H9 (cell line): ENCODE data around the gene SYAP1. TPM values are rescaled to one million over a fixed set of nuclear protein-coding genes. Genes with fewer than 3 reads are reported as not detected.

Source experiments
- DNase-seq: peaks from one replicate; pipeline ENCODE4 v3.0.0-alpha.2; 2017
- H2AFZ ChIP-seq: one replicate; pipeline ENCODE4 v1.6.1; 2013; ENCODE audit warnings: mild to moderate bottlenecking, low read length, control low read depth, moderate library complexity
- H2AK5ac ChIP-seq: 2 replicates; pipeline ENCODE4 v1.6.1; 2013; ENCODE audit warnings: low read length, control low read depth, mixed read lengths; ENCODE audit not compliant: insufficient read length
- H2BK120ac ChIP-seq: one replicate; pipeline ENCODE4 v1.6.1; 2013; ENCODE audit warnings: low read depth, mild to moderate bottlenecking, low read length, control low read depth, inconsistent platforms; ENCODE audit not compliant: poor library complexity, severe bottlenecking
- H2BK12ac ChIP-seq: 2 replicates; pipeline ENCODE4 v1.6.1; 2013; ENCODE audit warnings: low read length, control low read depth, mixed read lengths, low read depth; ENCODE audit not compliant: insufficient read length
- H2BK15ac ChIP-seq: 2 replicates; pipeline ENCODE4 v1.6.1; 2013; ENCODE audit warnings: low read depth, low read length, control low read depth
- H2BK20ac ChIP-seq: one replicate; pipeline ENCODE4 v1.6.1; 2013; ENCODE audit warnings: low read depth, mild to moderate bottlenecking, low read length, control low read depth, inconsistent platforms; ENCODE audit not compliant: poor library complexity, severe bottlenecking
- H2BK5ac ChIP-seq: 2 replicates; pipeline ENCODE4 v1.6.1; 2013; ENCODE audit warnings: low read length, control low read depth, mixed read lengths; ENCODE audit not compliant: insufficient read length
- H3K14ac ChIP-seq: 2 replicates; pipeline ENCODE4 v1.6.1; 2013; ENCODE audit warnings: low read length, control low read depth; ENCODE audit not compliant: insufficient read depth
- H3K18ac ChIP-seq: 2 replicates; pipeline ENCODE4 v1.6.1; 2013; ENCODE audit warnings: low read depth, mild to moderate bottlenecking, mixed read lengths, low read length, control low read depth; ENCODE audit not compliant: insufficient read length
- H3K23ac ChIP-seq: 2 replicates; pipeline ENCODE4 v1.6.1; 2013; ENCODE audit warnings: low read length, control low read depth, mixed read lengths, low read depth; ENCODE audit not compliant: insufficient read length
- H3K23me2 ChIP-seq: 2 replicates; pipeline ENCODE4 v1.6.1; 2013; ENCODE audit warnings: low read depth, mild to moderate bottlenecking, mixed read lengths, low read length, control low read depth; ENCODE audit not compliant: insufficient read length, poor library complexity, severe bottlenecking
- H3K27ac ChIP-seq: 2 replicates; pipeline ENCODE4 v1.5.1; 2013; ENCODE audit warnings: low read length, control low read depth, mixed read lengths, low read depth; ENCODE audit not compliant: insufficient read length
- H3K27me3 ChIP-seq: 2 replicates; pipeline ENCODE4 v1.6.1; 2013; ENCODE audit warnings: low read length, control low read depth, inconsistent platforms; ENCODE audit not compliant: insufficient read depth
- H3K4ac ChIP-seq: 2 replicates; pipeline ENCODE4 v1.6.1; 2013; ENCODE audit warnings: low read depth, mild to moderate bottlenecking, control low read depth, inconsistent platforms, low read length, moderate library complexity
- H3K4me1 ChIP-seq: 2 replicates; pipeline ENCODE4 v1.6.1; 2013; ENCODE audit warnings: low read length, control low read depth, inconsistent platforms; ENCODE audit not compliant: insufficient read depth
- H3K4me2 ChIP-seq: 2 replicates; pipeline ENCODE4 v1.6.1; 2013; ENCODE audit warnings: low read length, control low read depth, mixed read lengths; ENCODE audit not compliant: insufficient read length, insufficient read depth
- H3K56ac ChIP-seq: 2 replicates; pipeline ENCODE4 v1.6.1; 2013; ENCODE audit warnings: low read depth, mild to moderate bottlenecking, mixed read lengths, low read length, control low read depth; ENCODE audit not compliant: insufficient read length
- H3K79me1 ChIP-seq: 2 replicates; pipeline ENCODE4 v1.6.1; 2013; ENCODE audit warnings: low read depth, mild to moderate bottlenecking, moderate library complexity, low read length, control low read depth, inconsistent platforms; ENCODE audit not compliant: insufficient read depth, poor library complexity, severe bottlenecking
- H3K79me2 ChIP-seq: 2 replicates; pipeline ENCODE4 v1.6.1; 2013; ENCODE audit warnings: low read length, control low read depth, inconsistent platforms; ENCODE audit not compliant: insufficient read depth
- H3K9ac ChIP-seq: 2 replicates; pipeline ENCODE4 v1.6.1; 2013; ENCODE audit warnings: low read length, control low read depth, mixed read lengths; ENCODE audit not compliant: insufficient read length; ENCODE audit errors: extremely low read depth
- H3K9me3 ChIP-seq: one replicate; pipeline ENCODE4 v1.6.1; 2013; ENCODE audit warnings: low read depth, low read length, inconsistent platforms; ENCODE audit not compliant: control insufficient read depth
- H3T11ph ChIP-seq: one replicate; pipeline ENCODE4 v1.6.1; 2013; ENCODE audit warnings: mild to moderate bottlenecking, low read length, control low read depth, inconsistent platforms
- H4K20me1 ChIP-seq: one replicate; pipeline ENCODE4 v1.6.1; 2013; ENCODE audit not compliant: control insufficient read depth, insufficient read length, insufficient read depth
- H4K5ac ChIP-seq: 2 replicates; pipeline ENCODE4 v1.6.1; 2013; ENCODE audit warnings: low read depth, mild to moderate bottlenecking, mixed read lengths, low read length, control low read depth; ENCODE audit not compliant: insufficient read length
- H4K8ac ChIP-seq: replicated peaks from 2 replicates; pipeline ENCODE4 v1.6.1; 2013; ENCODE audit warnings: low read length, control low read depth, mixed read lengths, low read depth; ENCODE audit not compliant: insufficient read length
- H4K91ac ChIP-seq: 2 replicates; pipeline ENCODE4 v1.6.1; 2013; ENCODE audit warnings: low read depth, mild to moderate bottlenecking, moderate library complexity, mixed read lengths, low read length, control low read depth; ENCODE audit not compliant: insufficient read length
- H3K27ac Mint-ChIP-seq, 3 experiments: 2 replicates in 2 of 3; 3 replicates in 1 of 3; pipeline ENCODE4 v1.8.0; 2020 to 2021; ENCODE audit warnings: mixed read lengths in 3 of 3, mild to moderate bottlenecking in 1 of 3, moderate library complexity in 1 of 3
- H3K27me3 Mint-ChIP-seq: 2 replicates; pipeline ENCODE4 v1.8.0; 2021; ENCODE audit warnings: low read depth, mild to moderate bottlenecking, moderate library complexity, mixed read lengths
- H3K36me3 Mint-ChIP-seq, 3 experiments: 2 replicates in 2 of 3; 3 replicates in 1 of 3; pipeline ENCODE4 v1.8.0; 2020 to 2021; ENCODE audit warnings: low read depth in 3 of 3, mixed read lengths in 3 of 3; ENCODE audit not compliant: insufficient read depth in 1 of 3
- H3K4me1 Mint-ChIP-seq, 2 experiments: 2 replicates each; pipeline ENCODE4 v1.8.0; 2020; ENCODE audit warnings: mixed read lengths in 2 of 2
- H3K4me3 Mint-ChIP-seq, 2 experiments: 2 replicates in 1 of 2; 3 replicates in 1 of 2; pipeline ENCODE4 v1.8.0; 2020 to 2021; ENCODE audit warnings: mild to moderate bottlenecking in 2 of 2, mixed read lengths in 2 of 2, moderate library complexity in 1 of 2
- H3K9me3 Mint-ChIP-seq, 2 experiments: 2 replicates in 1 of 2; 3 replicates in 1 of 2; pipeline ENCODE4 v1.8.0; 2020; ENCODE audit warnings: mild to moderate bottlenecking in 2 of 2, mixed read lengths in 2 of 2, moderate library complexity in 1 of 2
- CTCF ChIP-seq: fragments of 200-600 bp; sonication (generic); conservative IDR thresholded peaks from 3 replicates; pipeline ENCODE4 v1.8.0; 2021; ENCODE audit warnings: antibody characterized with exemption, mild to moderate bottlenecking
- total RNA-seq: library from RNA; stranded (reverse); gene quantifications from 2 replicates; pipeline ENCODE4 v1.2.1, GENCODE V29; 2021

Gene SYAP1
- total RNA-seq, 1 experiment from 2014 or later = 42.7 TPM

- Histone ChIP-seq H3K79me1 (no peaks in the 10 kb centered on the region), H3K14ac (no peak overlapping the region), H4K20me1 (no peaks in the 10 kb centered on the region), H4K5ac (no peak overlapping the region), H3K23ac (no peak overlapping the region), H3K27me3 (no peaks in the 10 kb centered on the region), H3K23me2 (no peaks in the 10 kb centered on the region), H3T11ph (no peak overlapping the region), H2AK5ac (no peak overlapping the region), H3K4me1 (no peaks in the 10 kb centered on the region), H2BK15ac (no peak overlapping the region), H2BK20ac (no peak overlapping the region), H4K8ac (no peak overlapping the region), H3K18ac (no peak overlapping the region), H2BK120ac (no peak overlapping the region), H3K4me2 (no peak overlapping the region), H2BK12ac (no peak overlapping the region), H3K27ac (no peak overlapping the region), H3K9me3 (no peaks in the 10 kb centered on the region), H2BK5ac (no peak overlapping the region), H3K4ac (no peak overlapping the region), H3K56ac (no peak overlapping the region), H2AFZ (no peak overlapping the region), H4K91ac (no peak overlapping the region), H3K9ac (no peak overlapping the region), H3K79me2 (no peaks in the 10 kb centered on the region; the same call in 1 of the 2 replicates)
- peaks cover 7 to 18% of the 10 kb centered on the region in 2 experiments; a peak in 4 of 5 replicates for H3K9me3 Mint-ChIP-seq
- peak overlapping the region in 1 of 3 experiments; percentile 18; a peak in 2 of 7 replicates for H3K27ac Mint-ChIP-seq
- no peaks in the 10 kb centered on the region for H3K4me1 Mint-ChIP-seq
- no peak for DNase-seq
- H3K27me3 Mint-ChIP-seq = no peaks in the 10 kb centered on the region
- TF ChIP-seq CTCF = no peak
- peaks cover 39 to 58% (median 57%) of the 10 kb centered on the region in 3 experiments for H3K36me3 Mint-ChIP-seq
- H3K4me3 Mint-ChIP-seq = no peak overlapping the region
These were observed 13.6 kb downstream of the SYAP1 start for GRCh38 chrX:16733013-16733412.
